Choroid plexus epithelial cell (primary cell): ENCODE data around the gene OSBPL8.
"Not testable (repeated sequence)": the region's sequence is repeated elsewhere in the genome, so short reads cannot be mapped to it uniquely, and the experiment has no call there.

Experiments used
- DNase-seq: peaks from one replicate; pipeline ENCODE4 v3.0.0-alpha.2; 2010; ENCODE audit warnings: low read depth
- H3K4me3 ChIP-seq: 2 replicates; pipeline ENCODE4 v1.5.1; 2011; ENCODE audit warnings: low read depth, mild to moderate bottlenecking, control low read depth, low read length, moderate library complexity
- CTCF ChIP-seq: conservative IDR thresholded peaks from 2 replicates; pipeline ENCODE4 v1.5.1; 2011; ENCODE audit warnings: low read depth, mild to moderate bottlenecking, control low read depth, inconsistent platforms, low read length, moderate library complexity

Gene OSBPL8

DNA sequence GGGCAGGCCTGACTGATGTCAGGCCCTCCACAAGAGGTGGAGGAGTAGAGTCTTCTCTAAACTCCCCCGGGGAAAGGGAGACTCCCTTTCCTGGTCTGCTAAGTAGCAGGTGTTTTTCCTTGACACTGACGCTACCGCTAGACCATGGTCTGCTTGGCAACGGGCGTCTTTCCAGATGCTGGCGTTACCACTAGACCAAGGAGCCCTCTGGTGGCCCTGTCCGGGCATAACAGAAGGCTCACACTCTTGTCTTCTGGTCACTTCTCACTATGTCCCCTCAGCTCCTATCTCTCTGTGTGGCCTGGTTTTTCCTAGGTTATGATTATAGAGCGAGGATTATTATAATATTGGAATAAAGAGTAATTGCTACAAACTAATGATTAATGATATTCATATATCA is 86.7 kb downstream of the OSBPL8 start:
- H3K4me3 ChIP-seq, DNase-seq: not testable (repeated sequence)
- peak; percentile 33 for TF ChIP-seq CTCF

GRCh38 chr12:76471579-76471978 is 88.0 kb downstream of the OSBPL8 start:
- TF ChIP-seq CTCF, result no peak
- no peak overlapping the region for H3K4me3 ChIP-seq
- DNase-seq, result no peak

DNA sequence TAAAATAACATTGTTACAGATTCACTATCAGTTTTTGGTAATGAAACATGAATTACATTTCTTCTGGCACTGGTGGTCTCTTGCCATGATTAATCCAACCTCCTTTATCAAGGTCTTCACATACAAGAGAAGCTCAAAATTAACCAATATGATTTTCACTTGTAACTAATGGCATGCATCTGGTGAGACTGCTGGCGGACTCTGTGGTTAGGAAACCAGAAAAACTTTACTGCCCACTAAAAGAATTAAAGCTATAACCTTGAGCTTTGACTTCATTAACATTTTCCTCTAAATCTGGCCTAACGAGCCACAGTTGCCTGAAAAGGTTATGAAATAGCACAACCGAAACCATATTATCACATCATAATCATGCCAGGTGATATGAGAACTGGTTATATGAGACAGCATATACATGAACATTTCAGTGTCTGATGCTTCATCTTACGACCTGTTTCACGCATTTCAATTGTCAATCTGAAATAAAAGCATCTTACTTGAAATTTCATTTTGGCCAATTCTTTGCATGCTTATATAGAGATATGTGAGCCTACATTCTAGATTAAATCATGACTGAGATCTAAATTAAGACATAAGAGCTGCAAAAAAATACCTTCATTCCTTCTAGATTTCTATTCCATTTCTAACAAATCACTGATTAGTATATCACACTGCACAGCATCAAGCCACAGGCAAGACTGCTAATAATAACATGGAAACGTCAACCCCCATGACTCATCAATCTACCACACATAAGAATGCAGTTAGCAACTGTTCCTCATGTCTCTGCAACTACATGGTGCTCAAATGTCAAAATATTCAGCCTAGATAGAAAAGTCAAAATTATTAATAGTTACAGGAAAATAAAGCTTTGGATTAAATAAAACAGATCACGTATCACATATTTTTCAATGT is 89.3 kb downstream of the OSBPL8 start:
- TF ChIP-seq CTCF, result no peak
- H3K4me3 ChIP-seq, result no peak overlapping the region
- DNase-seq, result peak; percentile 96

GRCh38 chr12:76464631-76465166 is 94.9 kb downstream of the OSBPL8 start:
- no peak overlapping the region for H3K4me3 ChIP-seq
- DNase-seq, result peak; percentile 29
- TF ChIP-seq CTCF, result no peak

DNA sequence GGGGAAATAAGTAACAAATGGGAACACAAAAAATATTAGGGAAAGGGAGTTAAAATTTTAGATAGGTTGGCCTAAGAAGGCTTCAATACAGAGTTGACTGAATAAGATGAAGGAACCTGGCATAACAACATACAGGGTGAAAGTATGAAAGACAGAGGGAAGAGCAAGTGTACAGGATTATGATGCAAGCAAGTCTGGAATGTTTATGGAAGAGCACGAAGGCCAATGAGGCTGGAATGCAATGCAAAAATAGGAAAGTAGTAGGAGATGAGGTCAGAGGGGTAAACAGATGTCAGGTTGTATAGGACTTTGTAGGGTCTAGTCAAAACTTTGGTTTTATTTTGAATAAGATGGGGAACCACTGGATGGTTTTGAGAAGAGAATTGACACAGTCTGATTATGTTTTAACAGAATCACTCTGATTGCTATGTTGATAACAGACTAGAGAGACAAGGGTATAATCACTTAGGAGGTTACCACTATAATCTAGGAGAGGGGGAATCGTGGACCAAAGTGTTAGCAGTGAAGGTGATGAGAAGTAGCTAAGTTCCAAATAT is 96.8 kb downstream of the OSBPL8 start:
- peak; percentile 18 for DNase-seq
- H3K4me3 ChIP-seq, result no peak overlapping the region
- TF ChIP-seq CTCF, result no peak

DNA sequence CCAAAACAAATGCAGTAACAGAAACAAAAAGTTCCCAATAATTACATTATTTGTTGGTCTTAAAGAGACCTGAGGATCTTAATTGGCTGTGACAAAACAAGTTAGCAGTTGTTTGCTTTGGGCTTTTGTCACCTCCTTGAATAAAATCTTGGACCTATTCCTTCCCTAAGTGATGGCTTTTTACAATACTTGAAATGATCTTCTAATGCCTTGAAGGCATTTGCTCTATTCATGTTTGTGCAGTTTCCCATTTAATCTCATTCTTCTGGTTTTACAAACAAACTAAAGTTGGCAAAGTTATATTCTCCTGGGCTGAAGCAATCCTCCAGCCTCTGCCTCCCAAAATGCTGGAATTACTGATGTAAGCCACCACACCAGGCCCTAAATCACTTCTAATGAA is 98.8 kb downstream of the OSBPL8 start:
- no peak overlapping the region for H3K4me3 ChIP-seq
- DNase-seq, result no peak
- TF ChIP-seq CTCF, result no peak
